A549 (cell line): ENCODE results near the gene ZFAND2B.

Experiments used
- HDAC2 ChIP-seq: fragments of 200-600 bp; sonication (generic); IDR thresholded peaks from 2 replicates; pipeline ENCODE4 v1.6.1; 2016
- POLR2A ChIP-seq: IDR thresholded peaks from 2 replicates; pipeline ENCODE4 v1.6.1; 2012; ENCODE audit warnings: mild to moderate bottlenecking, low read length
- POLR2AphosphoS2 ChIP-seq: conservative IDR thresholded peaks from 2 replicates; pipeline ENCODE4 v1.6.1; 2012; ENCODE audit warnings: low read length, improper control_type of control experiment, inconsistent platforms
- TF ChIP-seq, protein P1 (sequence below): fragments of 450-650 bp; IDR thresholded peaks from 2 replicates; pipeline ENCODE4 v1.6.1; 2014; ENCODE audit warnings: antibody characterized with exemption
- TF ChIP-seq, protein P2 (sequence below): fragments of >200 bp; sonication (Bioruptor Twin); formaldehyde crosslinking; IDR thresholded peaks from 3 replicates; pipeline ENCODE4 v1.5.1; 2016

DNA sequence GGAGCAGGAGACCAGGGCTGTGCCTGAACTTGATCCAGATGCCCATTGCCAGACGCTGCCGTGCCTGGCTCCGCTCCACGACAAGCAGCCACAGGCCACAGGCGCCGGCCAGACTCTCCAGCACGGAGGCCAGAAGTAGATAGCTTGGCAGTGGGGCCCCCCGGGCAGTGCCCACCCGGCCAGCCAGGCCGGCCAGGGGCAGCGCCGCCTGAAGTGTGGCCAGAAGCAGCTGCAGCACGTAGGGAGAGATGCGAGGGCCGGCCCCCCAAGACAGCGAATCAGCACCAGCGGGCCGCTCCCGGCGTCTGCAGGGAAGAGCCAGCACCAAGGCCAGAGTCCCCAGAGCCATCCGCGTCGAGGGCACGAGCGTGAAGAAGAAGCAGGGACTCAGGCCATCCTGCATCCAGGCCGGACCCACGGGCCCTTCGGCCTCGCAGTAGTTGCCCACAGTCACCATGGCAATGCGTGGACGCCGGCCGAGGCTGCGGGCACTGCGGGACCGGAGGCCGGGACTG lies 11.7 kb downstream of the ZFAND2B start:
- TF ChIP-seq POLR2A, result no peak
- TF ChIP-seq HDAC2, result no peak
- TF ChIP-seq POLR2AphosphoS2, result no peak
- TF ChIP-seq, protein P1, sequence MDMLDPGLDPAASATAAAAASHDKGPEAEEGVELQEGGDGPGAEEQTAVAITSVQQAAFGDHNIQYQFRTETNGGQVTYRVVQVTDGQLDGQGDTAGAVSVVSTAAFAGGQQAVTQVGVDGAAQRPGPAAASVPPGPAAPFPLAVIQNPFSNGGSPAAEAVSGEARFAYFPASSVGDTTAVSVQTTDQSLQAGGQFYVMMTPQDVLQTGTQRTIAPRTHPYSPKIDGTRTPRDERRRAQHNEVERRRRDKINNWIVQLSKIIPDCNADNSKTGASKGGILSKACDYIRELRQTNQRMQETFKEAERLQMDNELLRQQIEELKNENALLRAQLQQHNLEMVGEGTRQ, result no peak
- TF ChIP-seq, protein P2, sequence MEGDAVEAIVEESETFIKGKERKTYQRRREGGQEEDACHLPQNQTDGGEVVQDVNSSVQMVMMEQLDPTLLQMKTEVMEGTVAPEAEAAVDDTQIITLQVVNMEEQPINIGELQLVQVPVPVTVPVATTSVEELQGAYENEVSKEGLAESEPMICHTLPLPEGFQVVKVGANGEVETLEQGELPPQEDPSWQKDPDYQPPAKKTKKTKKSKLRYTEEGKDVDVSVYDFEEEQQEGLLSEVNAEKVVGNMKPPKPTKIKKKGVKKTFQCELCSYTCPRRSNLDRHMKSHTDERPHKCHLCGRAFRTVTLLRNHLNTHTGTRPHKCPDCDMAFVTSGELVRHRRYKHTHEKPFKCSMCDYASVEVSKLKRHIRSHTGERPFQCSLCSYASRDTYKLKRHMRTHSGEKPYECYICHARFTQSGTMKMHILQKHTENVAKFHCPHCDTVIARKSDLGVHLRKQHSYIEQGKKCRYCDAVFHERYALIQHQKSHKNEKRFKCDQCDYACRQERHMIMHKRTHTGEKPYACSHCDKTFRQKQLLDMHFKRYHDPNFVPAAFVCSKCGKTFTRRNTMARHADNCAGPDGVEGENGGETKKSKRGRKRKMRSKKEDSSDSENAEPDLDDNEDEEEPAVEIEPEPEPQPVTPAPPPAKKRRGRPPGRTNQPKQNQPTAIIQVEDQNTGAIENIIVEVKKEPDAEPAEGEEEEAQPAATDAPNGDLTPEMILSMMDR, result no peak
